ENCODE measurements around the gene CAPN7. TPM values are rescaled to one million over a fixed set of nuclear protein-coding genes. Genes with fewer than 3 reads are reported as not detected.

The CAPN7 gene
- total RNA-seq, 1 donor: 47.3 TPM

GRCh38 chr3:15220056-15220455, 14.0 kb downstream of the CAPN7 start:
- no peak overlapping the region for H3K4me3 ChIP-seq (ENCODE audit: low read depth, low read length)
- no peak for DNase-seq (ENCODE audit: low read depth)
- no peak for TF ChIP-seq CTCF (IDR thresholded peaks at IDR 0.05; ENCODE audit: insufficient read depth, low read length)

GRCh38 chr3:15220661-15221060, 14.6 kb downstream of the CAPN7 start:
- H3K4me3 ChIP-seq (ENCODE audit: low read depth, low read length): no peak overlapping the region
- no peak for DNase-seq (ENCODE audit: low read depth)
- TF ChIP-seq CTCF (IDR thresholded peaks at IDR 0.05; ENCODE audit: insufficient read depth, low read length): no peak

- H3K4me3 ChIP-seq (ENCODE audit: low read depth, low read length): no peak overlapping the region
- no peak for TF ChIP-seq CTCF (IDR thresholded peaks at IDR 0.05; ENCODE audit: insufficient read depth, low read length)
- DNase-seq (ENCODE audit: low read depth): no peak
Measured at GRCh38 chr3:15221574-15222217, 15.7 kb downstream of the CAPN7 start.

- DNase-seq (ENCODE audit: low read depth): no peak
- no peak for TF ChIP-seq CTCF (IDR thresholded peaks at IDR 0.05; ENCODE audit: insufficient read depth, low read length)
- H3K4me3 ChIP-seq (ENCODE audit: low read depth, low read length): no peak overlapping the region
Measured at GRCh38 chr3:15223685-15224572, 17.9 kb downstream of the CAPN7 start.

GRCh38 chr3:15228147-15228546, 22.1 kb downstream of the CAPN7 start:
- no peak for TF ChIP-seq CTCF (IDR thresholded peaks at IDR 0.05; ENCODE audit: insufficient read depth, low read length)
- DNase-seq (ENCODE audit: low read depth): no peak

DNA sequence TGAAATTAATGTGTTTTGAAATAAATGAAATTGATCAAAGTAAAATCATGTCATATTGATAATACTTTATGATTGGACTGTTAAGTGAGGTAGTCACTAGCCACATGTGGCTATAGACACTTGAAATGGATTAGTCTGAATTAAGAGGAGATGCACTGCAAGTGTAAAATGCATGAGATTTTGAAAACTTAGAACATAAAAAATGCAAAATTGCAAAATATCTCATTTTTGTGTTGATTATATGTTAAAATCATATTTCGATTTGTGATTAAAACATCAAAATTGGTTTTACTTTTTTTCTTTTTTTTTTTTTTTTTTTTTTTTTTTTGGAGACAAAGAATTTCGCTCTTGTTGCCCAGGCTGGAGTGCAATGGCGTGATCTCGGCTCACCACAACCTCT, 23.2 kb downstream of the CAPN7 start:
- DNase-seq (ENCODE audit: low read depth): no peak
- TF ChIP-seq CTCF (IDR thresholded peaks at IDR 0.05; ENCODE audit: insufficient read depth, low read length): no peak
- H3K4me3 ChIP-seq (ENCODE audit: low read depth, low read length): no peak overlapping the region

More at GRCh38 chr3:15228147-15228546, 22.1 kb downstream of the CAPN7 start:
- H3K4me3 ChIP-seq (ENCODE audit: low read depth, low read length): no peak overlapping the region
